Left renal cortex interstitium (tissue), 4 donors: ENCODE measurements around the gene GRAMD4. TPM values are rescaled to one million over a fixed set of nuclear protein-coding genes. Genes with fewer than 3 reads are reported as not detected.
A peak's percentile ranks its signal among the peaks of the same experiment; 100 is the strongest.

Experiments used
- DNase-seq, 4 donors: peaks; one replicate each; pipeline ENCODE4 v3.0.0-alpha.2; 2013; ENCODE audit warnings: low read depth in 4 of 4, low spot score in 2 of 4, missing footprints in 1 of 4
- polyA plus RNA-seq, 4 donors: library from polyadenylated mRNA; unstranded; fragments of 120-200 nt; gene quantifications; one replicate each; pipeline ENCODE4 v1.2.1, GENCODE V29; 2013; ENCODE audit not compliant: insufficient read length in 4 of 4

The GRAMD4 gene
- polyA plus RNA-seq, 4 donors: 18.5 to 25.1 (median 22.0) TPM

DNA sequence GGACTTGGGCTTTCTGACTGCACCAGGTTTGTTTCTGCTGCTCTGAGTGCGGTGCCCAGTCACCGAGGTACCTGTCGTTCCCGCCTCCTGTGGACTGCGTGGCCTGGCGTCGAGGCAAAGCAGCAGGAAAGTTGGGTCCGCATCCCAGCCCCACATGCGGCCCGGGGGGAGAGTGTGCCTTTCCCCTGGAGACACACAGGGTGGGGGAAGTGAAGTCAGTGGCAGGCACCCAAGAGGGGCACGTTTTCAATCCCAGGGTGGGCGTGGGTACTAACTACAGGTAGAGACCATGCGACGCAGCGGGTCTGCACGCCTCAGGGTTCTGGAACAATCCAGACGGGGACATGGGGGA, 25.3 kb upstream of the GRAMD4 start:
- no peak for DNase-seq

DNA sequence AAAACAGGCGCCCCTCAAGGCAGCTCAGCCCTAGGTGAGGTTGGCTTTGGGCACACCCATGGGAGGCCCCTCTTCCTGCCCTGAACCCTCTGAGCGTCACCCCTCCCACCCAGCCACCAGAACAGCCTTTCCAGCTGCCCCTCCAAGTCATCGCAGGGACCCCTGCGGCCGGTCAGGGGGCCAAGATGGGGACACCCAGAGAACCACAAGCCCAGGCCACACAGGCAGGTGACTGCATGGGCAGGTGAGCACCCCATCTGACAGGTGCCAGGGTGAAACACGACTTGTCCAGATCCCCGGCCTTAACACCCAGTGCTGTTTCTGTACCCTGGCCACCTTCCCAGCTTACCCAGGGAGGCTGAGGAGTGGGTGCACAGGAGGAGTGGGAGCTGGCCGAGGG, 24.6 kb upstream of the GRAMD4 start:
- no peak for DNase-seq

DNA sequence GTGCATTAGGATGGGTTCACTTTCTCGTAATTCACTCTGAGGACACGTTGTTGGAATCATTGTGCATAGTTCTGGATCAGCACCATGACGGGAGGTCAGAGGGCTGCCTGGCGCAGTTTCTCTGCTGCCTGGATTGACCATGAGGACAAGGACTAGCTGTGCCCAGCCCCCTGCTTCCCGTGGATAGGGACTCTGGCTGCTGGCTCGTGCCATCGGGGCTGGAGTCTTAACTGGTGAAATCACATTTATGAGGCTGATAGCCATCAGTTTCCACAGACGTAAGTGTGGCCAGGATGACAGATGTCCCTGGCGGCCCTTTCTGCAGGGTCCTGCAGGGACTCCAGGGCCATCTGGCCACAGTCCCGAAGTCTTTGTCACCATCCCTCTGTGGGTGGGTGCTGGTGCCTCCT, 24.1 kb upstream of the GRAMD4 start:
- no peak for DNase-seq

DNA sequence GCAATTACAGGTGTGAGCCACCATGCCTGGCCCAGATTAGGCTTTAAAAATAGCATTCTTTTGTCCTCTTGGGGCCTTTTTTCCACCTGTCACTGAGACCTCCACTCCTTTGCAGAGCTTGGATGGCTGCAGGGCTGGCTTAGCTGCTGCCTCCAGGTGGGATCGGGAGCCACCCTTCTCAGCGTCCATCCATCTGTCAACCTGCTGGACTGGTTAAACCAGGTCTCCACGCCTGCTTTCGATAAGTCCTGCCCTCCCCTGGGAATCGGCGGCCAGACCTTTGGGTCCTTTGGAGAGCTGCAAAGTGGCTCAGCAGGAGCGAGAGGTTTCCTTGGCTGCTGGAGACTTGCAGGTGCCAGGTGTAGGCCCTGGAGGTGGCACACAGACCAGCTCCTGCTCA, 23.4 kb upstream of the GRAMD4 start:
- DNase-seq: peak in 1 of 4 donors; percentile 56

- no peak for DNase-seq
Observed at GRCh38 chr22:46598224-46598623, 22.0 kb upstream of the GRAMD4 start.

DNA sequence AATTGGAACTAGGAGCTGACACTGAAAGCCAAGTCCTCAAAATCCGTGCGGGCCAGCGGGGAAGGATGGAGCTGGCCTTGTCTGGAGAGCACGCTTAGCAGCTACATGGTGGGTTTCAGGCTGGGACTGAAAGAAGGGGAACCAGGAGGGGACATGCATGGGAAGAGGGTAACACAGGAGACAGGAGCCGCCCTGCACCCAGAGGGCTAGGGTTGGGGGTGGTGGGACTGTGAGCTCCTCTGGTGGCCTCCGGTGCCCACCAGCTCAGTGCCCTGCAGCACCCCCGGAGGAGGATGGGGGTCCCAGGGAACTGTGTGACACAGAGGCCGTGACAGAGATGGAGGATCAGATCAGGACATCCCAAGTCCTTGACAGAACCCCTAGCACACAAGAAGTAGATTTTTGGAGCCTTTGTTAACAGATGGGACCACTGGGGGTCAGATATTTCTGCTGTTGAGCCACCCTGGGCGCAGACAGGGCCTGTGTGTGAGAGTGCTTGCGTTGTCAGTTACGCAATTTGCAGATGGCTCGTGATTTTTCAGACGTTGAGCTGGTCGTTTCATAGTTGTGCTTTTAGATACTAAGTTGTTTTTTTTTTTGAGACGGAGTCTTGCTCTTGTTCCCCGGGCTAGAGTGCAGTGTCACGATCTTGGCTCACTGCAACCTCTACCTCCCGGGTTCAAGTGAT, 21.3 kb upstream of the GRAMD4 start:
- DNase-seq: no peak

GRCh38 chr22:46600273-46600796, 19.9 kb upstream of the GRAMD4 start:
- DNase-seq: no peak

DNA sequence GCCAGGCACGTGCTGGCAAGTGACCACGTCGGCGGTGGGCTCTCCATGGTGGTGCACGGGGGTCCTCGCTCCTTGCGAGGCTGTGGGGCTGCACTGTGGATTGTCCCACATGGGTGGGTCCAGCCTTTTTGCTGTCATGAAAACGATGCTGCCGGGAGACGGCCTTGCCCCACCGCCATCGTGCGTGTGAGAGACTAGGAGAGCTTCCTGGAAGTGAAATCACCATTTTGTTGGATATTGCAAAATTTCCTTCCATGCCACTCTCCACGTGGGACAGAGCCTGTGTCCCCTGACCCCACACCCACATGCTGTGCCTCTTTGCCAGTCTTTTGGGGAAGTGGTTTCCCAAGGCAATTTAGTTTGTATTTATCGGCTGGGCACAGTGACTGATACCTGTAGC, 18.2 kb upstream of the GRAMD4 start:
- no peak for DNase-seq

DNA sequence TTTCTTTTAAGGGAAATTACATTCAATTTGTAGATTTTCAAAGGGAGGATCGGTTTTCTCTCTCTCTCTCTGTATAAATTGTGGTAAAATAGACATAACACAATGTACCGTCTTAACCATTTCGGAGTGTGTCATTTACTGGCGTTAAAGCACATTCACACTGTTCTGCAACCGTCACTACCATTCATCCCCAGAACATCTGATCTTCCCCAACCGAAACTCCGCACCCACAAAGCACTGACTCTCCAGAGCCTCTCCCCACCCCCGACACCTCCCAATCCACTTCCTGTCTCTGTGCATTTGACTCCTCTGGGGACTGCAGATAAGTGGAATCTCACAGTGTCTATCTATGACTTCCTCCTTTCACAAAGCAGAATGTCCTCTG, 15.9 kb upstream of the GRAMD4 start:
- DNase-seq: no peak

DNA sequence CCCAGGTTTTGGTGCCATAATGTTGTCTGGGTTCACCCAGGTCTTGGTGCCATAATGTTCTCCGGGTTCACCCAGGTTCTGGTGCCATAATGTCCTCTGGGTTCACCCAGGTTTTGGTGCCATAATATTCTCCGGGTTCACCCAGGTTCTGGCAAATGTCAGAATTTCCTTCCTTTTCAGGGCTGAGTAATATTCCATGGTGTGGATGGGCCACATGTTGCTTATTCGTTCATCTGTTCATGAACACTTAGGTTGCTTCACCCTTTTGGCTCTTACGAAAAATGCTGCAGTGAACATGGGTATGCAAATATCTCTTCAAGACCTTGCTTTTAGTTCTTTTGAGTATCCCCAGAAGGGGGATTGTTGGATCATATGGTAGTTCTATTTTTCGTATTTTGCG, 15.1 kb upstream of the GRAMD4 start:
- DNase-seq: no peak

DNA sequence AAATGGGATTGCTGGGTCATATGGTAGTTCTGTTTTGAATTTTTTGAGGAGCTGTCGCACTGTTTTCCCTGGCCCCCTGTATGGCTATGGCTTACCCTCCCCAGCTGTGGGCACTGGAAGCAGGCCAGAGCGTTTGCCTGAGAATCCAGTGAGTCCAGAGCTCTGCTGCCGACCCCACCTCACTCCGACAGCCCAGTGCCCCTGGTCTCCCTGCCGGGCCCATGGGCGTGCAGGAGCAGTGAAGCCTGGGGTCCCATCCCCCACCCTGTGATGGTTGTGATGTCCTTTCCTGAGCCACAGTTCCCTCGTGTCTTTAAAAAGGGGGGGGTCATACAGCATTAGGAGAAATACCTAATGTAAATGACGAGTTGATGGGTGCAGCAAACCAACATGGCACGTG, 13.3 kb upstream of the GRAMD4 start:
- DNase-seq: no peak

GRCh38 chr22:46607483-46608114, 12.6 kb upstream of the GRAMD4 start:
- DNase-seq: no peak

- no peak for DNase-seq
Observed at GRCh38 chr22:46609175-46609690, 11.0 kb upstream of the GRAMD4 start.

GRCh38 chr22:46609724-46610201, 10.4 kb upstream of the GRAMD4 start:
- no peak for DNase-seq

- no peak for DNase-seq
Observed at GRCh38 chr22:46610356-46610755, 9.8 kb upstream of the GRAMD4 start.

GRCh38 chr22:46611189-46611588, 9.0 kb upstream of the GRAMD4 start:
- no peak for DNase-seq

GRCh38 chr22:46612341-46612903, 7.8 kb upstream of the GRAMD4 start:
- DNase-seq: no peak

GRCh38 chr22:46612904-46613605, 7.1 kb upstream of the GRAMD4 start:
- DNase-seq: no peak

DNA sequence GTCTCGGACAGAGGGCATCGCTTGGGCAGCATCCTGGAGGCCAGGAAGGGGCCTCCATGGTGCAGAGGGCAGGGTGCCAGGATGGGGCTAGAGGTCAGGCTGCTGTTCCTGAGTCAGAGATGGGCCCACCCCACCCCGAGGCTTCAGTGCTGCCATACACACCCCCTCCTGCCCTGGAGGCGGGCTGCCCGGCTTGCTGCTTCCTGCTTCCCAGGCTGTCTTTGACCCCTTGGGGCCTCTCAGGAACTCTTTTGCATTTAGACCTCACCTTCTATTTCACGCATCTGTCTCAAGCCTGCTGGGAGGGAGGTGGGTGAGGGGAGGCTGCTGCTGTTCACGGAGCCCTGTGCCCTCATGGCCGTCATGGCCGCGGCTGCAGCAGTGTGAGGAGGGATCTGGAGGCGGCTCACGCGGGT, 6.6 kb upstream of the GRAMD4 start:
- DNase-seq: no peak

DNA sequence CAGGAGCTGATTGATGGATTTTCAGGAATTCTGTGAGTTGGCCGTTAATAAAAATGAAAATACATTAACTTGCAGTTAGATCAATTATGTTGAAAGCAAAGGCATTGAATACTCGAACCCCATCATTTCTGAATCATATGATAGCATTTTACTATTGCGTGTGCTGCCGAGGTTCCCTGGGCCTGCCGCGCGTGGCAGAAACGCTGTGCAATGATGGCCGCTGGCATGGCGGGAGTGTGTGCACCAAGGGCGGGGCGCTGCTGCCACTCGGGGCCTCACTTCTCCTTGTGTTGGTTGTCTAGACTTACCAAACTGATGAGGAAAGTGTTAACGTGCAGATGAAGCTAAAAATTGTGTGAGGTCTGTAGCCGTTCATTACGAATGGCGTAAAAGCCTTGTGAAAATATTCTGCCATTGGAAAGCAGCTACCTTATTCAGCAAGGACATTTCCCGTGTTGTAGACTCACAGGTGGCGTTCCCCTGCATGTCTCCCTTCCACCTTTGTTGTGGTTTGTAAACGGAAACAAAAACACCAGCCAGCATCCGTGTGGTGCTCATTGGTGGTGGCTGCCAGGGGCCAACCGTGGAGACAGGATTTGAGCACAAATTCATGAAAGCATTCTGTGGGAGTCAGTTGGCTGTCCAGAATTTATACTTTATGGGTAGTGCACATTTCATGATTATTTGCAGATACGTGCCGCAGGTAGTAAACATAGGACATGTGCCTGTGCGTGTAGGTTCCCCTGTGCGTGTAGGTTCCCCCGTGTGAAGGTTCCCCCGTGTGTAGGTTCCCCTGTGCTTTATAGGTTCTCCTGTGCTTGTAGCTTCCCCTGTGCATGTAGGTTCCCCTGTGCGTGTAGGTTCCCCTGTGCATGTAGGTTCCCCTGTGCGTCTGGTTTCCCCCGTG, 5.9 kb upstream of the GRAMD4 start:
- no peak for DNase-seq
